ENCODE measurements around the gene BCL2L13. TPM values are rescaled to one million over a fixed set of nuclear protein-coding genes. Genes with fewer than 3 reads are reported as not detected.

The BCL2L13 gene
- total RNA-seq, 4 donors from 2014 or later: 65.9 to 205 (median 143) TPM

DNA sequence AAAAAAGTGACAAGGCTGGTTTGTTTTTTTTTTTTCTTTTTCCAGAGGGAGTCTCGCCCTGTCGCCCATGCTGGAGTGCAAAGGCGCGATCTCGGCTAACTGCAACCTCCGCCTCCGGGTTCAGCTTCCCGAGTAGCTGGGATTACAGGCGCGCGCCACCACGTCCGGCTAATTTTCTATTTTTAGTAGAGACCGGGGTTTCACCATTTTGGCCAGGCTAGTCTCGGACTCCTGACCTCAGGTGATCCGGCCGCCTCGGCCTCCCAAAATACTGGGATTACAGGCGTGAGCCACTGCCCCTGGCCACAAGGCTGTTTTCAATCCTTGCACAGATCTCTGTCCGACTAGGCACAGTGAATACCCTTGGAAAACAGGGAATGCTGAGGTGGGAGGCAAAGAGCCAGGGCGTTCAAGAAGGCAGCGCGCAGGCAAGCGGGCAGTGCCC is 10.6 kb upstream of the BCL2L13 start:
- TF ChIP-seq, protein P1, sequence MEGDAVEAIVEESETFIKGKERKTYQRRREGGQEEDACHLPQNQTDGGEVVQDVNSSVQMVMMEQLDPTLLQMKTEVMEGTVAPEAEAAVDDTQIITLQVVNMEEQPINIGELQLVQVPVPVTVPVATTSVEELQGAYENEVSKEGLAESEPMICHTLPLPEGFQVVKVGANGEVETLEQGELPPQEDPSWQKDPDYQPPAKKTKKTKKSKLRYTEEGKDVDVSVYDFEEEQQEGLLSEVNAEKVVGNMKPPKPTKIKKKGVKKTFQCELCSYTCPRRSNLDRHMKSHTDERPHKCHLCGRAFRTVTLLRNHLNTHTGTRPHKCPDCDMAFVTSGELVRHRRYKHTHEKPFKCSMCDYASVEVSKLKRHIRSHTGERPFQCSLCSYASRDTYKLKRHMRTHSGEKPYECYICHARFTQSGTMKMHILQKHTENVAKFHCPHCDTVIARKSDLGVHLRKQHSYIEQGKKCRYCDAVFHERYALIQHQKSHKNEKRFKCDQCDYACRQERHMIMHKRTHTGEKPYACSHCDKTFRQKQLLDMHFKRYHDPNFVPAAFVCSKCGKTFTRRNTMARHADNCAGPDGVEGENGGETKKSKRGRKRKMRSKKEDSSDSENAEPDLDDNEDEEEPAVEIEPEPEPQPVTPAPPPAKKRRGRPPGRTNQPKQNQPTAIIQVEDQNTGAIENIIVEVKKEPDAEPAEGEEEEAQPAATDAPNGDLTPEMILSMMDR (IDR thresholded peaks at IDR 0.05; ENCODE audit: low read depth): no peak

DNA sequence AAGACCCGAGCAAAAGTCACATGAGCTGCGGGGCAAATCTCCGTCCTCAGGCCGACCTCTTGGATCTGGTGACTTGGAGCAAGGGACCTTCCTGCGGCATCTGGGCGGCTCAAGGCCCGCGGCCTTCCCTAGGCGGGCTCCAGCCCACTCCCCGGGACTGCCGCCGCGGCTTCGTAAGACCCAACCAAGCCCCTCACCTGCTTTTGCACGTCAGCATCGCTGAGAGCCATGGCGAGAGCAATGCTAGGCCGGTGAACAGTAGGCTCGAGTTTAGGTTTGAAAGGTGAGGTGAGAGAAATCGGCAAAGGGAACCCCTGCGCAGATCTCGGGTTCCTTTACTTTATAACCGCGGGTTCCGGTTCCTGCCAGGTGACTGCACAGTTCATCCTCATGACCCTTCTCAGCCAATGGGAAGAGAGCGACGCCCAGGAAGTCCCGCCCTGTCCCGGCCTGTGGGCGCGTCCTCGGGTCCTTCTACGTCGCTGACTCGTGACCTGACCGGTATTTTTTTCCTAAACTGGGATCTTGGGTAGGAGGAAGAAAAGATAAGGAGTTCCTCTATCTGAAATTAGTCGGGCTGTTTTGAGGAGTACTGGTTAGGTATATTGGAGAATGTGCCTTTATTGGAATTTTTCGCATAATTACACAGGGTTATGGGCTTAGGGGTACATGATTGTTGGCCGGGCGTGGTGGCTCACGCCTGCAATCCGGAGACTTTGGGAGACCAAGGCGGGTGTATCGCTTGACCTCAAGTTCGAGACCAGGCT is 10.0 kb upstream of the BCL2L13 start, which contains the start of gene ATP6V1E1:
Gene ATP6V1E1, minus strand, starts transcription at position 344 of the 767 bp plus-strand sequence. Its CDS starts 114 bp downstream, at position 230.
- TF ChIP-seq, protein P1 (IDR thresholded peaks at IDR 0.05; ENCODE audit: low read depth): no peak

DNA sequence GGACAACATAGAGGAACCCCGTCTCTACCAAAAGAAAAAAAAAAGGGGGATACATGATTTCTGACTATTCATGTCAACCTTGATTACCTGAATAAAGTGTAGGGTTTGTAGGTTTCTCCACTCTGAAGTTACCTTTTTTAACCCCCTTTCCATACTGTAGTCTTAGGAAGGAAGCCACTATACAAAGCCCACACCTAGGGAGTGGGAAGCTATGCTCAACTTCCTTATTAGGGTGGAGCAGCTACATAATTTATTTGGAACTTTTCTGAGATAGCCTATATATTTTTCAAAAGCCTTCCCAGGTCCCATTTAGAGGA is 9.4 kb upstream of the BCL2L13 start:
- TF ChIP-seq, protein P1 (IDR thresholded peaks at IDR 0.05; ENCODE audit: low read depth): no peak

DNA sequence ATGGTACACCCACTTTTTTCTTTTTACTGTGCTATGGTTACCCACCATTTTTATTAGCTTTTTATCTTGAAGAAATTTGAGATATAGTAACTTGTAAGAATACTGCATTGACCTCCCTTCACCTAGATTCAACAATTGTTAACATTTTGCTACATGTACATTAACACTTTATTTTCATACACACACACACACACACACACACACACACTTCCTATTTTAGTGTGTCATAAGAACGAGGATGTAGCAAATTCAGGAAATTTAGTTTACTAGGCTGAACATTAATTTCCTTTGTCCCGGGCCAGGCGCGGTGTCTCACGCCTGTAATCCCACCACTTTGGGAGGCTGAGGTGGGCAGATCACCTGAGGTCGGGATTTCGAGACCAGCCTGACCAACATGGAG is 8.9 kb upstream of the BCL2L13 start:
- TF ChIP-seq, protein P1 (IDR thresholded peaks at IDR 0.05; ENCODE audit: low read depth): no peak

DNA sequence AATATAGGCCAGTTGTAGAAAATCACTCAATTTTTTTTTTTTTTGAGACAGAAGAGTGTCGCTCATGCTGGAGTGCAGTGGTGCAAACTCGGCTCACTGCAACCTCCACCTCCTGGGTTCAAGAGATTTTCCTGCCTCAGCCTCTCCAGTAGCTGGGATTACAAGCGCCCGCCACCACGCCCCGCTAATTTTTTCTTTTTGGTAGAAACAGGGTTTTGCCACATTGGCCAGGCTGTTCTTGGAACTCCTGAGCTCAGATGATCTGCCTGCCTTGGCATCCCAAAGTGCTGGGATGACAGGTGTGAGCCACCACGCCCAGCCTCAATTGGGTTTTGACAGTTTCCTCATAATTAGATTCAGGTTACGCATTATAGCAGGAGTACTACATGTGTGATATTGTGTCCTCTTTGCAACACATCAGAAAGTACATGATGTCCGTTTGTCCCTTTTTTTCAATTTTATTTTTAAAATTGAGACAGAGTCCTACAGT is 7.4 kb upstream of the BCL2L13 start:
- TF ChIP-seq, protein P1 (IDR thresholded peaks at IDR 0.05; ENCODE audit: low read depth): no peak

DNA sequence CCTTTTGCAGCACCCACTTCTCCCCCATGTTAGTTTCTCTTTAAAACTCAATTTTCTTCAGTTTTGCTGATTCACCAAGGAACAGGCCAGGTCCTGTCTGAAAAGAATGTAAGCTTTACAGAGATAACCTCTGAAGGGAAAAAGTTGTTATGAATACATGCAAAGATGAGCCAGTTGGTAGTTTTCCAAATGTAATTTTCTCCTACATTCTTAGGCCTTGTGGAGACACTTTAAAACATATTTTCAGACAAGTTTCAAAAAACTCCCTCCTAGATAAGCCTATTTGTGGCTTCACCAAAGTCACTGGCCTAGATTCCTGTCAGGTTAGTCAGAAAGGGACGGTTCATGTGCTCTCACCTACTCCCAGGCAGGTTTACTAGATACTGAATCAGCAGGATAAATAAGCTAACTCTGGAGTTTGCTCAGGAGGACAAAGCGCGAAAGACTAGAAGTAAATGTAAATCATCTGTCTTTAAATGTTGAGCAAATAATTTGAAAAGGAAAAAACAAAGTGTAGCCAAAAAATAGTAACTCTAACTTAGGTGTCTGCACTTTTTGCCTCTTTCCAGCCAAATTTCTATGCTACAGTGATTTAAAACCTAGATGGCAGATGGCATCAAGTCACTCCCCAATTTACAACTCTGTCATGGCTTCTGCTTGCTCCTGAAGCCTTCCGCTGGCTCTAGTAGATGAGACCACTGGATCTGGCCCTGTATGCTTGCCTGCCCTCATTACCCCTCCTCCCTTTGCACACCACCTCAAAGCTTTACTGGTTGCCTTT is 5.2 kb upstream of the BCL2L13 start:
- TF ChIP-seq, protein P1 (IDR thresholded peaks at IDR 0.05; ENCODE audit: low read depth): no peak

DNA sequence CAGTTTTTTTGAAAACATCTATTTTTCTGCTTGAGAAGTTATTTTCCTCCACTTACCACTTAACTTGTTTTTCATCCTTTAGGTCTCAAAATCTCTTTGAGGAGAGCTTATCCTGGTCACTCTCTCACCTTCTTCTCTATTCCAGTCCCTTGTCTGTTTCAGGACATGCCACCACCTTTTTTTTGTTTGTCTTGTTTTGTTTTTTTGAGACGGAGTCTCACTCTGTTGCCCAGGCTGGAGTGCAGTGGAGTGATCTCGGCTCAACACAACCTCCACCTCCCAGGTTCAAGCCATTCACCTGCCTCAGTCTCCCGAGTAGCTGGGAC is 4.6 kb upstream of the BCL2L13 start:
- TF ChIP-seq, protein P1 (IDR thresholded peaks at IDR 0.05; ENCODE audit: low read depth): no peak

All from subcutaneous adipose tissue (tissue), 4 donors.